ENCODE measurements around the gene PPID. TPM values are rescaled to one million over a fixed set of nuclear protein-coding genes. Genes with fewer than 3 reads are reported as not detected.

The PPID gene
- total RNA-seq, 1 experiment from 2014 or later = 23.3 TPM

DNA sequence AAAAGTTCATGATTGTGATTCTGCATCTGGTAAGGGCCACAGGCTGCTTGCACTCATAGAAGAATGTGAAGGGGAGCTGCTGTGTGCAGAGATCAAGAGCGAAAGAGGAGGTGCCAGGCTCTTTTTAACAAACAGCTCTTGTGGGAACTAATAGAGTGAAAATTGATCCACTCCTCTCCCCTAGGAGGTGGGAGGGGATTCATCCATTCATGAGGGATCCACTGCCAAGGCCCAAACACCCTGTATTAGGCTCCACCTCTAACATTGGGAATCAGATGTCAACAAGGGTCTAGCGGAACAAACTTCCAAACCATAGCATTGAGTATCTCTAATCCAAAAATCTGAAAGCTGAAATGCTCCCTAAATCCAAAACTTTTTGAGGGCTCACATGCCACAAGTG, 16.4 kb upstream of the PPID start:
- TF ChIP-seq, protein P1, sequence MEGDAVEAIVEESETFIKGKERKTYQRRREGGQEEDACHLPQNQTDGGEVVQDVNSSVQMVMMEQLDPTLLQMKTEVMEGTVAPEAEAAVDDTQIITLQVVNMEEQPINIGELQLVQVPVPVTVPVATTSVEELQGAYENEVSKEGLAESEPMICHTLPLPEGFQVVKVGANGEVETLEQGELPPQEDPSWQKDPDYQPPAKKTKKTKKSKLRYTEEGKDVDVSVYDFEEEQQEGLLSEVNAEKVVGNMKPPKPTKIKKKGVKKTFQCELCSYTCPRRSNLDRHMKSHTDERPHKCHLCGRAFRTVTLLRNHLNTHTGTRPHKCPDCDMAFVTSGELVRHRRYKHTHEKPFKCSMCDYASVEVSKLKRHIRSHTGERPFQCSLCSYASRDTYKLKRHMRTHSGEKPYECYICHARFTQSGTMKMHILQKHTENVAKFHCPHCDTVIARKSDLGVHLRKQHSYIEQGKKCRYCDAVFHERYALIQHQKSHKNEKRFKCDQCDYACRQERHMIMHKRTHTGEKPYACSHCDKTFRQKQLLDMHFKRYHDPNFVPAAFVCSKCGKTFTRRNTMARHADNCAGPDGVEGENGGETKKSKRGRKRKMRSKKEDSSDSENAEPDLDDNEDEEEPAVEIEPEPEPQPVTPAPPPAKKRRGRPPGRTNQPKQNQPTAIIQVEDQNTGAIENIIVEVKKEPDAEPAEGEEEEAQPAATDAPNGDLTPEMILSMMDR (IDR thresholded peaks at IDR 0.05) = no peak
- no peak for TF ChIP-seq POLR2AphosphoS5 (IDR thresholded peaks at IDR 0.05; ENCODE audit: low read depth, low read length)
- TF ChIP-seq TCF7L2 (IDR thresholded peaks at IDR 0.05; ENCODE audit: low read depth, low read length) = no peak
- no peak for TF ChIP-seq SIN3A (IDR thresholded peaks at IDR 0.05; ENCODE audit: borderline replicate concordance, insufficient read depth, low read depth, low read length)
- TF ChIP-seq, protein P2, sequence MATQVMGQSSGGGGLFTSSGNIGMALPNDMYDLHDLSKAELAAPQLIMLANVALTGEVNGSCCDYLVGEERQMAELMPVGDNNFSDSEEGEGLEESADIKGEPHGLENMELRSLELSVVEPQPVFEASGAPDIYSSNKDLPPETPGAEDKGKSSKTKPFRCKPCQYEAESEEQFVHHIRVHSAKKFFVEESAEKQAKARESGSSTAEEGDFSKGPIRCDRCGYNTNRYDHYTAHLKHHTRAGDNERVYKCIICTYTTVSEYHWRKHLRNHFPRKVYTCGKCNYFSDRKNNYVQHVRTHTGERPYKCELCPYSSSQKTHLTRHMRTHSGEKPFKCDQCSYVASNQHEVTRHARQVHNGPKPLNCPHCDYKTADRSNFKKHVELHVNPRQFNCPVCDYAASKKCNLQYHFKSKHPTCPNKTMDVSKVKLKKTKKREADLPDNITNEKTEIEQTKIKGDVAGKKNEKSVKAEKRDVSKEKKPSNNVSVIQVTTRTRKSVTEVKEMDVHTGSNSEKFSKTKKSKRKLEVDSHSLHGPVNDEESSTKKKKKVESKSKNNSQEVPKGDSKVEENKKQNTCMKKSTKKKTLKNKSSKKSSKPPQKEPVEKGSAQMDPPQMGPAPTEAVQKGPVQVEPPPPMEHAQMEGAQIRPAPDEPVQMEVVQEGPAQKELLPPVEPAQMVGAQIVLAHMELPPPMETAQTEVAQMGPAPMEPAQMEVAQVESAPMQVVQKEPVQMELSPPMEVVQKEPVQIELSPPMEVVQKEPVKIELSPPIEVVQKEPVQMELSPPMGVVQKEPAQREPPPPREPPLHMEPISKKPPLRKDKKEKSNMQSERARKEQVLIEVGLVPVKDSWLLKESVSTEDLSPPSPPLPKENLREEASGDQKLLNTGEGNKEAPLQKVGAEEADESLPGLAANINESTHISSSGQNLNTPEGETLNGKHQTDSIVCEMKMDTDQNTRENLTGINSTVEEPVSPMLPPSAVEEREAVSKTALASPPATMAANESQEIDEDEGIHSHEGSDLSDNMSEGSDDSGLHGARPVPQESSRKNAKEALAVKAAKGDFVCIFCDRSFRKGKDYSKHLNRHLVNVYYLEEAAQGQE (IDR thresholded peaks at IDR 0.05; ENCODE audit: insufficient read depth in 1 of 2, low read depth in 2 of 2, low read length in 1 of 2) = no peak
- BruUV-seq (replicated peaks) = no TSS peak
- POLR2A ChIA-PET = no interaction called here
- H3K27ac ChIP-seq (ENCODE audit: low read length) = no peak overlapping the region
- in situ Hi-C loops (cut with HindIII; ENCODE audit: low pct_unique_long_range_greater_than_20kb, low sequenced_read_pairs) (no loop called here), intact Hi-C loops (cut with micrococcal nuclease; ENCODE audit: unreplicated experiment) (no loop called here)
- ATAC-seq = no peak
- H3K4me3 ChIP-seq (ENCODE audit: low read depth in 2 of 2, low read length in 2 of 2) = no peak overlapping the region
- H3K4me1 ChIP-seq (ENCODE audit: control insufficient read depth, insufficient read depth, low read length) = no peaks in the 10 kb centered on the region
- no peak for DNase-seq (ENCODE audit: low read depth, low spot score)
- H3K27me3 ChIP-seq (ENCODE audit: control insufficient read depth, insufficient read depth, low read length) = no peaks in the 10 kb centered on the region
- no peaks in the 10 kb centered on the region for H3K36me3 ChIP-seq (ENCODE audit: control insufficient read depth, insufficient read depth, low read length)
- CTCF ChIA-PET = no interaction called here
- H3K9me3 ChIP-seq (ENCODE audit: control insufficient read depth, insufficient read depth, low read depth, low read length) = no peaks in the 10 kb centered on the region

DNA sequence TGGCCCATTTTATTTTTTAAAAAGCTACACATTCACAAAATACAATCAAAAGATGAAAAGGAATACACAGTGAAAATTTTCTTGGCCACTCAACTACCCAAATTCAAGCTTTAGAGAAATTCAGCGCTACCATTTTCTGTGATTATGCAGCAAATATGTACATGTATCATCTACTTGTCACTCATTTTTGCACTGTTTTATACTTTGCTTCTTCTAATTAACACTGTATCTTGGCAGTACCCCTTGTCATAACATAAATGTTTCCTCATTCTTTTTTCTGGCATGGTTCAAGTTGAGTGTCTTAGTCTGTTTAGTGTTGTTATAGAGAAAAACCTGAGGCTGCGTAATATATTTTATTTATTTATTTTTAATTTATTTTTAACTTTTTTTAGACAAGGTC, 15.7 kb upstream of the PPID start:
- intact Hi-C loops (cut with micrococcal nuclease; ENCODE audit: unreplicated experiment) (no loop called here), in situ Hi-C loops (cut with HindIII; ENCODE audit: low pct_unique_long_range_greater_than_20kb, low sequenced_read_pairs) (no loop called here)
- H3K27ac ChIP-seq (ENCODE audit: low read length) = no peak overlapping the region
- no peak for ATAC-seq
- no peak overlapping the region for H3K4me3 ChIP-seq (ENCODE audit: low read depth in 2 of 2, low read length in 2 of 2)
- H3K27me3 ChIP-seq (ENCODE audit: control insufficient read depth, insufficient read depth, low read length) = no peaks in the 10 kb centered on the region
- ChIA-PET CTCF (no interaction called here), POLR2A (no interaction called here)
- TF ChIP-seq TCF7L2 (IDR thresholded peaks at IDR 0.05; ENCODE audit: low read depth, low read length) = no peak
- no peak for DNase-seq (ENCODE audit: low read depth, low spot score)
- H3K36me3 ChIP-seq (ENCODE audit: control insufficient read depth, insufficient read depth, low read length) = no peaks in the 10 kb centered on the region
- H3K4me1 ChIP-seq (ENCODE audit: control insufficient read depth, insufficient read depth, low read length) = no peaks in the 10 kb centered on the region
- no TSS peak for BruUV-seq (replicated peaks)
- H3K9me3 ChIP-seq (ENCODE audit: control insufficient read depth, insufficient read depth, low read depth, low read length) = no peaks in the 10 kb centered on the region

DNA sequence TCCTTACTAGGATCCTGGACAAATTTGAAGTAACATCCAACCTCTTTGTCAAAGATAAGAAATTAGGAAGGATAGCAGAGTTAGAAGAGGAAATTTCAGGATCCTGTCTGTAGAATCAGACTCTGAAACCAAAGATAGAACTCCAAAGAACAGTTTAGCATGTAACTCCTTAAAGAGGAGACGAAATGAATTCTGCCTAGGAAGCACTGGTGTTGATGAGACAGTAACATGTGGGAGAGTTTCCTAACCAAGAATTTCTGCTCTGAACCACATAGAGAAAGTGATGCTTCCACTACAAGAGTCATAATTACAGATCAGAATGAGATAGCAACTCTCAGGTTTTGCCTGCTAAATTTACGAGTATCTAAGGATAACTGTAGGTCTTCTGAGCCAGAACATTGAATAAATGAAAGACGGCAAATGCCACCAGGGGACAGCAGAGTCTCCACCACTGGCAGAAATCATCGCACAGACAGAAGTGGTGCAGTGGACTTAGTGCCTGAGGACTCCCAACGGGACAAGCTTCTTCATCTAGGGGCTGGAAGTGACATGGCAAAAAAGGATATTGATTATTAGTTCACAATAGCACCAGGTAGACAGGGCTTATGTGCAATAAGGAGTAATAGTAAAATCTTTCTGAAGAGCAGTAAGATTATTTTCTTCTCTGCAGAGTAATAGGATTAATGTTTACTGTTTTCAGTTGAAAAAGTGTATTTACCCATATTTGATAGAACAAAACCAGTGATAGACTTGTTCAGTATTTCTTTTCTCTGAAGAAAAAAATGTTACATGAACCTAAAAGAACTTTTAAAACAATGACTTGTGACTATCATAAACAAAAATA, 6.7 kb upstream of the PPID start:
- no peaks in the 10 kb centered on the region; the same call in 1 of the 2 replicates for H3K27me3 ChIP-seq (ENCODE audit: control insufficient read depth, insufficient read depth, low read length)
- in situ Hi-C loops (cut with HindIII; ENCODE audit: low pct_unique_long_range_greater_than_20kb, low sequenced_read_pairs) = no loop called here
- POLR2A ChIA-PET = no interaction called here
- no peaks in the 10 kb centered on the region for H3K9me3 ChIP-seq (ENCODE audit: control insufficient read depth, insufficient read depth, low read depth, low read length)
- no peak overlapping the region for H3K4me3 ChIP-seq (ENCODE audit: low read depth in 2 of 2, low read length in 2 of 2)
- BruUV-seq (replicated peaks) = no TSS peak
- intact Hi-C loops (cut with micrococcal nuclease; ENCODE audit: unreplicated experiment) = loop anchor here (1.0 to 5.0 kb wide), 2 partner anchors 120 to 462 kb away; no protein-coding TSS in a partner anchor
- no peaks in the 10 kb centered on the region for H3K4me1 ChIP-seq (ENCODE audit: control insufficient read depth, insufficient read depth, low read length)
- H3K36me3 ChIP-seq (ENCODE audit: control insufficient read depth, insufficient read depth, low read length) = no peaks in the 10 kb centered on the region
- H3K27ac ChIP-seq (ENCODE audit: low read length) = no peak overlapping the region
- CTCF ChIA-PET = interaction anchor here (1.0 kb wide), 1 partner anchor 120 kb away, joined by 3 read pairs; no protein-coding TSS in a partner anchor
- TF ChIP-seq, protein P1 (IDR thresholded peaks at IDR 0.05) = peak; percentile 90
- TF ChIP-seq SIN3A (IDR thresholded peaks at IDR 0.05; ENCODE audit: borderline replicate concordance, insufficient read depth, low read depth, low read length) = no peak
- ATAC-seq (peak; percentile 96), DNase-seq (ENCODE audit: low read depth, low spot score) (peak; percentile 76)

All from Panc1 (cell line).